Measurements from ENCODE around the gene TBC1D22A. TPM values are rescaled to one million over a fixed set of nuclear protein-coding genes. Genes with fewer than 3 reads are reported as not detected.

Gene TBC1D22A
- total and polyA plus RNA-seq, 8 donors: 14.4 to 33.5 (median 15.7) TPM

GRCh38 chr22:46883092-46883910, 120.9 kb downstream of the TBC1D22A start:
- H3K4me3 ChIP-seq: no peak overlapping the region
- TF ChIP-seq CTCF (IDR thresholded peaks at IDR 0.05): no peak
- no peaks in the 10 kb centered on the region for H3K9me3 ChIP-seq
- no peak for ATAC-seq
- H3K4me1 ChIP-seq: no peaks in the 10 kb centered on the region
- no peak overlapping the region for H3K27ac ChIP-seq
- DNase-seq: no peak
- intact Hi-C loops (cut with DNase I): no loop called here
- H3K27me3 ChIP-seq: no peaks in the 10 kb centered on the region
- H3K36me3 ChIP-seq: peaks cover 0 to 44% of the 10 kb centered on the region in 2 donors

- TF ChIP-seq CTCF (IDR thresholded peaks at IDR 0.05): no peak
- Histone ChIP-seq H3K27ac (no peak overlapping the region), H3K4me3 (no peak overlapping the region), H3K4me1 (no peaks in the 10 kb centered on the region), H3K9me3 (no peaks in the 10 kb centered on the region), H3K36me3 (peaks cover 0 to 45% of the 10 kb centered on the region in 2 donors), H3K27me3 (no peaks in the 10 kb centered on the region)
- intact Hi-C loops (cut with DNase I): no loop called here
- DNase-seq (no peak), ATAC-seq (no peak)
Measured at GRCh38 chr22:46884365-46884764, 121.9 kb downstream of the TBC1D22A start.

- DNase-seq: no peak
- intact Hi-C loops (cut with DNase I): no loop called here
- Histone ChIP-seq H3K9me3 (no peaks in the 10 kb centered on the region), H3K27me3 (no peaks in the 10 kb centered on the region), H3K4me1 (no peaks in the 10 kb centered on the region), H3K4me3 (no peak overlapping the region), H3K27ac (no peak overlapping the region), H3K36me3 (peaks cover 0 to 56% of the 10 kb centered on the region in 2 donors)
- ATAC-seq: no peak
- no peak for TF ChIP-seq CTCF (IDR thresholded peaks at IDR 0.05)
Measured at GRCh38 chr22:46887978-46888377, 125.5 kb downstream of the TBC1D22A start.

GRCh38 chr22:46890819-46891218, 128.4 kb downstream of the TBC1D22A start:
- Histone ChIP-seq H3K4me1 (peaks cover 0 to 7% of the 10 kb centered on the region in 2 donors), H3K27me3 (no peaks in the 10 kb centered on the region), H3K4me3 (no peak overlapping the region), H3K9me3 (no peaks in the 10 kb centered on the region), H3K36me3 (peaks cover 0 to 48% of the 10 kb centered on the region in 2 donors), H3K27ac (no peak overlapping the region)
- TF ChIP-seq CTCF (IDR thresholded peaks at IDR 0.05): no peak
- peak in 1 of 4 donors; percentile 39 for DNase-seq
- no peak for ATAC-seq
- intact Hi-C loops (cut with DNase I): no loop called here

- ATAC-seq: no peak
- intact Hi-C loops (cut with DNase I): no loop called here
- H3K27me3 ChIP-seq: no peaks in the 10 kb centered on the region
- peaks cover 0 to 8% of the 10 kb centered on the region in 2 donors for H3K4me1 ChIP-seq
- DNase-seq: no peak
- no peak overlapping the region for H3K4me3 ChIP-seq
- peaks cover 0 to 47% of the 10 kb centered on the region in 2 donors for H3K36me3 ChIP-seq
- H3K9me3 ChIP-seq: no peaks in the 10 kb centered on the region
- no peak overlapping the region for H3K27ac ChIP-seq
- no peak for TF ChIP-seq CTCF (IDR thresholded peaks at IDR 0.05)
Measured at GRCh38 chr22:46891382-46891951, 129.0 kb downstream of the TBC1D22A start.

All from left lung (tissue), 10 donors.